NCI-H345 treated with DMSO at 0.1 percent for 48 hours (cell line): Measurements from ENCODE around the gene REST.
"Not testable (repeated sequence)": the region's sequence is repeated elsewhere in the genome, so short reads cannot be mapped to it uniquely, and the experiment has no call there.

ENCODE experiments used
- DNase-seq: peaks from one replicate; lab custom pipeline; 2025; ENCODE audit not compliant: unreplicated experiment; lab: John Stamatoyannopoulos, UW

The REST gene

GRCh38 chr4:56908206-56909085, 746 bp downstream of the REST start:
- DNase-seq, result no peak

GRCh38 chr4:56909086-56909894, 1.6 kb downstream of the REST start:
- no peak for DNase-seq

GRCh38 chr4:56910172-56910967, 2.7 kb downstream of the REST start:
- DNase-seq, result no peak

- DNase-seq, result no peak
These were observed 6.6 kb downstream of the REST start for GRCh38 chr4:56914336-56914735.

GRCh38 chr4:56914977-56915376, 7.3 kb downstream of the REST start:
- DNase-seq, result not testable (repeated sequence)

- DNase-seq, result no peak
These were observed 19.5 kb downstream of the REST start for GRCh38 chr4:56927196-56927595.

- DNase-seq, result no peak
These were observed 22.9 kb downstream of the REST start for GRCh38 chr4:56930638-56931037.

GRCh38 chr4:56931924-56932323, 24.2 kb downstream of the REST start:
- DNase-seq, result no peak

GRCh38 chr4:56937262-56937661, 29.6 kb downstream of the REST start:
- no peak for DNase-seq

GRCh38 chr4:56939826-56940225, 32.1 kb downstream of the REST start:
- not testable (repeated sequence) for DNase-seq

GRCh38 chr4:56940403-56940802, 32.7 kb downstream of the REST start:
- DNase-seq, result no peak

GRCh38 chr4:56940971-56941370, 33.3 kb downstream of the REST start:
- DNase-seq, result no peak

- no peak for DNase-seq
These were observed 33.7 kb downstream of the REST start for GRCh38 chr4:56941403-56941802.

GRCh38 chr4:56953680-56954520, 46.2 kb downstream of the REST start:
- DNase-seq, result no peak

GRCh38 chr4:56958111-56958517, 50.4 kb downstream of the REST start:
- peak; percentile 63 for DNase-seq

- DNase-seq, result no peak
These were observed 51.4 kb downstream of the REST start for GRCh38 chr4:56959100-56959499.

GRCh38 chr4:56961107-56961500, 53.4 kb downstream of the REST start:
- no peak for DNase-seq

GRCh38 chr4:56971383-56971782, 63.7 kb downstream of the REST start:
- no peak for DNase-seq

GRCh38 chr4:56972389-56972788, 64.7 kb downstream of the REST start:
- no peak for DNase-seq

GRCh38 chr4:56972809-56973208, 65.1 kb downstream of the REST start:
- DNase-seq, result no peak
